LNCaP clone FGC (cell line): Measurements from ENCODE around the gene PRR27.

Experiments used
- DNase-seq: peaks from one replicate; pipeline ENCODE4 v3.0.0-alpha.2; 2011; ENCODE audit warnings: low read depth
- H3K4me3 ChIP-seq: 2 replicates; pipeline ENCODE4 v1.5.1; 2011; ENCODE audit warnings: mild to moderate bottlenecking, low read depth, low read length, control low read depth
- TF ChIP-seq, protein P1 (sequence below): IDR thresholded peaks from 2 replicates; pipeline ENCODE4 v1.5.1; 2012; ENCODE audit warnings: mild to moderate bottlenecking; ENCODE audit not compliant: control insufficient read depth, insufficient read depth; ENCODE audit errors: extremely low read depth

PRR27 gene

GRCh38 chr4:70151271-70151670, 2.8 kb upstream of the PRR27 start:
- TF ChIP-seq, protein P1, sequence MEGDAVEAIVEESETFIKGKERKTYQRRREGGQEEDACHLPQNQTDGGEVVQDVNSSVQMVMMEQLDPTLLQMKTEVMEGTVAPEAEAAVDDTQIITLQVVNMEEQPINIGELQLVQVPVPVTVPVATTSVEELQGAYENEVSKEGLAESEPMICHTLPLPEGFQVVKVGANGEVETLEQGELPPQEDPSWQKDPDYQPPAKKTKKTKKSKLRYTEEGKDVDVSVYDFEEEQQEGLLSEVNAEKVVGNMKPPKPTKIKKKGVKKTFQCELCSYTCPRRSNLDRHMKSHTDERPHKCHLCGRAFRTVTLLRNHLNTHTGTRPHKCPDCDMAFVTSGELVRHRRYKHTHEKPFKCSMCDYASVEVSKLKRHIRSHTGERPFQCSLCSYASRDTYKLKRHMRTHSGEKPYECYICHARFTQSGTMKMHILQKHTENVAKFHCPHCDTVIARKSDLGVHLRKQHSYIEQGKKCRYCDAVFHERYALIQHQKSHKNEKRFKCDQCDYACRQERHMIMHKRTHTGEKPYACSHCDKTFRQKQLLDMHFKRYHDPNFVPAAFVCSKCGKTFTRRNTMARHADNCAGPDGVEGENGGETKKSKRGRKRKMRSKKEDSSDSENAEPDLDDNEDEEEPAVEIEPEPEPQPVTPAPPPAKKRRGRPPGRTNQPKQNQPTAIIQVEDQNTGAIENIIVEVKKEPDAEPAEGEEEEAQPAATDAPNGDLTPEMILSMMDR: no peak
- no peak overlapping the region for H3K4me3 ChIP-seq
- DNase-seq: no peak

DNA sequence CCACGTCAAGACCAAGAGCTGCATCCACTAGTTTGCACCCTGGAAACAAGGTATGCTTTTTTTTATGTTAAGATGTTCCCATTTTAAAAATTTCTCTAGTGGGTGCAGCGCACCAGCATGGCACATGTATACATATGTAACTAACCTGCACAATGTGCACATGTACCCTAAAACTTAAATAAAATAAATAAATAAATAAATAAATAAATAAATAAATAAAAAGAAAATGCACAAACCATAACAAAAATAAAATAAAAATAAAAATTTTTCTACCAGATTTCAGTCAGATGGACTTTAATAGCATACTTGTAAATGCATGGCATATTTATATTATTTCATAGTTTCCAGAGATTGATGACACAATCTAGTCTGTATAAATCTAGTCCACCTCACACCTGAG, 1.9 kb upstream of the PRR27 start:
- H3K4me3 ChIP-seq: no peak overlapping the region
- no peak for DNase-seq
- TF ChIP-seq, protein P1: no peak

DNA sequence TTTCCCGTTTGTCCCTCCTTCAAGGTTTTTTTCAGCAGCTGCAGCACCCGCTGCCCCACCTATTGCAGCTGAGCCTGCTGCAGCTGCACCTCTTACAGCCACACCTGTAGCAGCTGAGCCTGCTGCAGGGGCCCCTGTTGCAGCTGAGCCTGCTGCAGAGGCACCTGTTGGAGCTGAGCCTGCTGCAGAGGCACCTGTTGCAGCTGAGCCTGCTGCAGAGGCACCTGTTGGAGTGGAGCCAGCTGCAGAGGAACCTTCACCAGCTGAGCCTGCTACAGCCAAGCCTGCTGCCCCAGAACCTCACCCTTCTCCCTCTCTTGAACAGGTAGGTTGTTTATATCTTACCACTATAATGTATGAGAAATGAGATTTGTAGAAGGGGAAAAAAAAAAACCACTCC, 4.5 kb downstream of the PRR27 start:
- TF ChIP-seq, protein P1: no peak
- no peak overlapping the region for H3K4me3 ChIP-seq

GRCh38 chr4:70177090-70177489, 23.1 kb downstream of the PRR27 start:
- DNase-seq: no peak
- TF ChIP-seq, protein P1: no peak
- H3K4me3 ChIP-seq: no peak overlapping the region

More for the DNA sequence above, 4.5 kb downstream of the PRR27 start:
- no peak for DNase-seq

- TF ChIP-seq, protein P1: no peak
- DNase-seq: no peak
- no peak overlapping the region for H3K4me3 ChIP-seq
Observed at GRCh38 chr4:70178075-70178660, 24.1 kb downstream of the PRR27 start.

- no peak overlapping the region for H3K4me3 ChIP-seq
- TF ChIP-seq, protein P1: no peak
- DNase-seq: no peak
Observed at GRCh38 chr4:70179811-70180210, 25.8 kb downstream of the PRR27 start.

DNA sequence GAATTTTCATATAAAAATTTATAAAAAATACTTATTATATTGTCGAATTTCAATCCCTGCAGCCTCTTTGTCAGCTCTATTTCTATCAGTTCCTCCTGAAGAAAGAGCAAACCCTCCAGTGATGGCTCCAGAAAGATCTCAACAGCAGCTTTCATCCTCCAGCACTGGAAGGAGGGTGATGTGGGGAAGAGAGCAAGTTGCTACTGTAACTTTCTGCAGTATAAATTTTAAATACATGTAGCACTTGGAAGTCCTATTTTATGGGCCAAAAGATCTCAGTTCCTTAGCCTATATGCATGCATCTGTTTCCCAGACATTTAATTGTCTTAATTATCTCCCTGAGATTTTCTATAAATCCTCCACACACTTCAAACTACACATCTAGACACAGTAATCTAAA, 27.8 kb downstream of the PRR27 start:
- no peak overlapping the region for H3K4me3 ChIP-seq
- no peak for DNase-seq
- TF ChIP-seq, protein P1: no peak
